ENCODE results near the gene CRYBB3. TPM values are rescaled to one million over a fixed set of nuclear protein-coding genes. Genes with fewer than 3 reads are reported as not detected.
A peak's percentile ranks its signal among the peaks of the same experiment; 100 is the strongest.
"Not testable (repeated sequence)": the region's sequence is repeated elsewhere in the genome, so short reads cannot be mapped to it uniquely, and the experiment has no call there.

Gene CRYBB3
- total RNA-seq, 1 experiment from 2014 or later, result 0.48 TPM

DNA sequence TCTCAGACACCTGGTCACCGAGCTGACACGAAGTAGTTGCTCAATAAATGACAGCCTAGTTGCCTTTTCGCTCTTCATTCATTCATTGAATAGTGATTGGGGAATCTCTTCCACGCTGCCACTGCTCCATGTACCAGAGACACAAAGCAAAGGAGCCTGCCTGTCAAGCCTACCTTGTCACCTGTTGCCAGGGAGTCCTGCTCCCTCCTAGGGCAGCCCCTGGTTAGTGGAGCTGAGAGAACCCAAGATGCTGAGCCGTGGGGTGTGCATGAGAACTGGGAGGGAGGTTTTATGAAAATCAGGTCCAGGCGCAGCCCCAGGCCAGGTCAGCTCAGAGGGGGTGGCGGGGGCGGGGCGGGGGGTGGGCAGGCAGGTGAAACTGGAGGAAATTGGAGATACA is 38.4 kb downstream of the CRYBB3 start:
- CTCF ChIA-PET, result interaction anchor here (0.6 to 2.1 kb wide), 9 partner anchors 13 to 535 kb away, joined by 3 to 14 read pairs (median 3); no protein-coding TSS in a partner anchor
- POLR2A ChIA-PET; H3K4me1 Mint-ChIP-seq; DNase-seq (ENCODE audit: low spot score); H3K9me3 Mint-ChIP-seq; H3K27me3 Mint-ChIP-seq (ENCODE audit: low read depth); H3K36me3 Mint-ChIP-seq; H3K4me3 Mint-ChIP-seq; H3K27ac Mint-ChIP-seq: not testable (repeated sequence)
- peak; percentile 20; the same call in 1 of the 2 replicates for ATAC-seq

DNA sequence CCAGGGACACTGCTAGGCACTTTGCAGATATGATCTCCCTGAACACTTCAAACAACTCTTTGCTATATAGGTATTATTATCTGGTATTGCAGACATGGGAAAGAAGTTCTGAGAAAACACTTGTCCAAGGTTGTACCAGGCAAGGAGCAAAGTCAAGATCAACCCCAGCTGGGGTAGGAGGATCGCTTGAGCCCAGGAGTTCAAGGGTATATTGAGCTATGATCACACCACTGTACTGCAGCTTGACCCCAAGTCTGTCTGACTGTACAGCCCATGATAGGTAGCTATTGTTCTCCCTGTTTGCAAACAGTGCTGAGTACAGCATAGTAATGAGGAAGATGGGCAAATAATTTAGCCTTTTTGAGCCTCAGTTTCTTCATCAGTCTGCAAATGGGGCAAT is 55.5 kb downstream of the CRYBB3 start:
- H3K4me1 Mint-ChIP-seq; H3K9me3 Mint-ChIP-seq; CTCF ChIA-PET; DNase-seq (ENCODE audit: low spot score); ATAC-seq; H3K27me3 Mint-ChIP-seq (ENCODE audit: low read depth); POLR2A ChIA-PET; H3K36me3 Mint-ChIP-seq; H3K27ac Mint-ChIP-seq; H3K4me3 Mint-ChIP-seq: not testable (repeated sequence)

Other genes starting within 250 kb of the CRYBB3 start
- gene KIAA1671, start 247.1 kb upstream of the CRYBB3 start, total RNA-seq (2021), result 22.0 to 26.0 TPM (median 24.0 TPM) in 3 replicates
- 0.28 TPM in 1 of 3 replicates, not detected in the others for gene CRYBB2, start 19.8 kb downstream of the CRYBB3 start, total RNA-seq (2021)

Data from WTC11 (cell line).